ENCODE measurements around the gene KPNA3.
"Not testable (repeated sequence)": the region's sequence is repeated elsewhere in the genome, so short reads cannot be mapped to it uniquely, and the experiment has no call there.

KPNA3 gene

GRCh38 chr13:49784886-49785570 lies 7.5 kb downstream of the KPNA3 start:
- Histone ChIP-seq H3K9ac (ENCODE audit: low read length in 5 of 5) (no peak overlapping the region), H3K4me3 (ENCODE audit: low read depth in 1 of 5, low read length in 5 of 5) (no peak overlapping the region), H3K36me3 (ENCODE audit: control insufficient read depth in 5 of 5, insufficient read depth in 5 of 5, low read length in 5 of 5) (no peaks in the 10 kb centered on the region), H3K9me3 (ENCODE audit: control insufficient read depth in 5 of 5, low read length in 5 of 5) (no peaks in the 10 kb centered on the region), H3K27me3 (ENCODE audit: control insufficient read depth in 5 of 5, insufficient read depth in 4 of 5, low read length in 5 of 5) (no peaks in the 10 kb centered on the region), H3K27ac (ENCODE audit: low read depth, low read length) (no peak overlapping the region), H3K4me1 (ENCODE audit: control insufficient read depth in 5 of 5, insufficient read depth in 5 of 5, low read length in 5 of 5) (peaks cover 0 to 11% (median 6%) of the 10 kb centered on the region in 5 donors)

- Histone ChIP-seq H3K4me1 (ENCODE audit: control insufficient read depth in 5 of 5, insufficient read depth in 5 of 5, low read length in 5 of 5) (peaks cover 0 to 7% (median 6%) of the 10 kb centered on the region in 5 donors), H3K9me3 (ENCODE audit: control insufficient read depth in 5 of 5, low read length in 5 of 5) (no peaks in the 10 kb centered on the region), H3K9ac (ENCODE audit: low read length in 5 of 5) (no peak overlapping the region), H3K27me3 (ENCODE audit: control insufficient read depth in 5 of 5, insufficient read depth in 4 of 5, low read length in 5 of 5) (no peaks in the 10 kb centered on the region), H3K4me3 (ENCODE audit: low read depth in 1 of 5, low read length in 5 of 5) (no peak overlapping the region), H3K27ac (ENCODE audit: low read depth, low read length) (no peak overlapping the region), H3K36me3 (ENCODE audit: control insufficient read depth in 5 of 5, insufficient read depth in 5 of 5, low read length in 5 of 5) (no peaks in the 10 kb centered on the region)
Measured at GRCh38 chr13:49783865-49784264, 8.6 kb downstream of the KPNA3 start.

- H3K27ac ChIP-seq (ENCODE audit: low read depth, low read length), result no peak overlapping the region
- no peaks in the 10 kb centered on the region for H3K27me3 ChIP-seq (ENCODE audit: control insufficient read depth in 5 of 5, insufficient read depth in 4 of 5, low read length in 5 of 5)
- peaks cover 0 to 4% (median 3%) of the 10 kb centered on the region in 5 donors for H3K4me1 ChIP-seq (ENCODE audit: control insufficient read depth in 5 of 5, insufficient read depth in 5 of 5, low read length in 5 of 5)
- H3K36me3 ChIP-seq (ENCODE audit: control insufficient read depth in 5 of 5, insufficient read depth in 5 of 5, low read length in 5 of 5), result no peaks in the 10 kb centered on the region
- no peak overlapping the region for H3K9ac ChIP-seq (ENCODE audit: low read length in 5 of 5)
- H3K4me3 ChIP-seq (ENCODE audit: low read depth in 1 of 5, low read length in 5 of 5), result no peak overlapping the region
- no peaks in the 10 kb centered on the region for H3K9me3 ChIP-seq (ENCODE audit: control insufficient read depth in 5 of 5, low read length in 5 of 5)
Measured at GRCh38 chr13:49782784-49783183, 9.7 kb downstream of the KPNA3 start.

- H3K9me3 ChIP-seq (ENCODE audit: control insufficient read depth in 5 of 5, low read length in 5 of 5), result no peaks in the 10 kb centered on the region
- no peaks in the 10 kb centered on the region for H3K36me3 ChIP-seq (ENCODE audit: control insufficient read depth in 5 of 5, insufficient read depth in 5 of 5, low read length in 5 of 5)
- peaks cover 0 to 4% (median 3%) of the 10 kb centered on the region in 5 donors for H3K4me1 ChIP-seq (ENCODE audit: control insufficient read depth in 5 of 5, insufficient read depth in 5 of 5, low read length in 5 of 5)
- H3K9ac ChIP-seq (ENCODE audit: low read length in 5 of 5), result no peak overlapping the region
- no peak overlapping the region for H3K4me3 ChIP-seq (ENCODE audit: low read depth in 1 of 5, low read length in 5 of 5)
- no peaks in the 10 kb centered on the region for H3K27me3 ChIP-seq (ENCODE audit: control insufficient read depth in 5 of 5, insufficient read depth in 4 of 5, low read length in 5 of 5)
- H3K27ac ChIP-seq (ENCODE audit: low read depth, low read length), result no peak overlapping the region
Measured at GRCh38 chr13:49781806-49782205, 10.7 kb downstream of the KPNA3 start.

- Histone ChIP-seq H3K9me3 (ENCODE audit: control insufficient read depth in 5 of 5, low read length in 5 of 5) (no peaks in the 10 kb centered on the region), H3K27me3 (ENCODE audit: control insufficient read depth in 5 of 5, insufficient read depth in 4 of 5, low read length in 5 of 5) (no peaks in the 10 kb centered on the region), H3K9ac (ENCODE audit: low read length in 5 of 5) (no peak overlapping the region), H3K36me3 (ENCODE audit: control insufficient read depth in 5 of 5, insufficient read depth in 5 of 5, low read length in 5 of 5) (no peaks in the 10 kb centered on the region), H3K27ac (ENCODE audit: low read depth, low read length) (no peak overlapping the region), H3K4me3 (ENCODE audit: low read depth in 1 of 5, low read length in 5 of 5) (no peak overlapping the region), H3K4me1 (ENCODE audit: control insufficient read depth in 5 of 5, insufficient read depth in 5 of 5, low read length in 5 of 5) (peaks cover 0 to 6% (median 4%) of the 10 kb centered on the region in 5 donors)
Measured at GRCh38 chr13:49779721-49780120, 12.8 kb downstream of the KPNA3 start.

GRCh38 chr13:49777746-49778614 lies 14.5 kb downstream of the KPNA3 start:
- Histone ChIP-seq H3K27me3 (ENCODE audit: control insufficient read depth in 5 of 5, insufficient read depth in 4 of 5, low read length in 5 of 5) (no peaks in the 10 kb centered on the region), H3K9ac (ENCODE audit: low read length in 5 of 5) (no peak overlapping the region), H3K36me3 (ENCODE audit: control insufficient read depth in 5 of 5, insufficient read depth in 5 of 5, low read length in 5 of 5) (no peaks in the 10 kb centered on the region), H3K9me3 (ENCODE audit: control insufficient read depth in 5 of 5, low read length in 5 of 5) (no peaks in the 10 kb centered on the region), H3K4me1 (ENCODE audit: control insufficient read depth in 5 of 5, insufficient read depth in 5 of 5, low read length in 5 of 5) (peaks cover 0 to 5% (median 3%) of the 10 kb centered on the region in 5 donors), H3K4me3 (ENCODE audit: low read depth in 1 of 5, low read length in 5 of 5) (no peak overlapping the region), H3K27ac (ENCODE audit: low read depth, low read length) (no peak overlapping the region)

- Histone ChIP-seq H3K9me3 (ENCODE audit: control insufficient read depth in 5 of 5, low read length in 5 of 5) (no peaks in the 10 kb centered on the region), H3K36me3 (ENCODE audit: control insufficient read depth in 5 of 5, insufficient read depth in 5 of 5, low read length in 5 of 5) (no peaks in the 10 kb centered on the region), H3K9ac (ENCODE audit: low read length in 5 of 5) (no peak overlapping the region), H3K27me3 (ENCODE audit: control insufficient read depth in 5 of 5, insufficient read depth in 4 of 5, low read length in 5 of 5) (no peaks in the 10 kb centered on the region), H3K4me1 (ENCODE audit: control insufficient read depth in 5 of 5, insufficient read depth in 5 of 5, low read length in 5 of 5) (peaks cover 0 to 5% (median 3%) of the 10 kb centered on the region in 5 donors), H3K27ac (ENCODE audit: low read depth, low read length) (no peak overlapping the region), H3K4me3 (ENCODE audit: low read depth in 1 of 5, low read length in 5 of 5) (no peak overlapping the region)
Measured at GRCh38 chr13:49776871-49777270, 15.6 kb downstream of the KPNA3 start.

- H3K36me3 ChIP-seq (ENCODE audit: control insufficient read depth in 5 of 5, insufficient read depth in 5 of 5, low read length in 5 of 5), result no peaks in the 10 kb centered on the region
- no peak overlapping the region for H3K4me3 ChIP-seq (ENCODE audit: low read depth in 1 of 5, low read length in 5 of 5)
- peaks cover 0 to 5% (median 0%) of the 10 kb centered on the region in 5 donors for H3K4me1 ChIP-seq (ENCODE audit: control insufficient read depth in 5 of 5, insufficient read depth in 5 of 5, low read length in 5 of 5)
- no peak overlapping the region for H3K9ac ChIP-seq (ENCODE audit: low read length in 5 of 5)
- no peaks in the 10 kb centered on the region for H3K27me3 ChIP-seq (ENCODE audit: control insufficient read depth in 5 of 5, insufficient read depth in 4 of 5, low read length in 5 of 5)
- no peaks in the 10 kb centered on the region for H3K9me3 ChIP-seq (ENCODE audit: control insufficient read depth in 5 of 5, low read length in 5 of 5)
- H3K27ac ChIP-seq (ENCODE audit: low read depth, low read length), result no peak overlapping the region
Measured at GRCh38 chr13:49774376-49775005, 18.0 kb downstream of the KPNA3 start.

GRCh38 chr13:49772828-49773227 lies 19.7 kb downstream of the KPNA3 start:
- Histone ChIP-seq H3K36me3 (ENCODE audit: control insufficient read depth in 5 of 5, insufficient read depth in 5 of 5, low read length in 5 of 5) (no peaks in the 10 kb centered on the region), H3K9ac (ENCODE audit: low read length in 5 of 5) (no peak overlapping the region), H3K27me3 (ENCODE audit: control insufficient read depth in 5 of 5, insufficient read depth in 4 of 5, low read length in 5 of 5) (no peaks in the 10 kb centered on the region), H3K9me3 (ENCODE audit: control insufficient read depth in 5 of 5, low read length in 5 of 5) (no peaks in the 10 kb centered on the region), H3K27ac (ENCODE audit: low read depth, low read length) (no peak overlapping the region), H3K4me1 (ENCODE audit: control insufficient read depth in 5 of 5, insufficient read depth in 5 of 5, low read length in 5 of 5) (peaks cover 0 to 5% (median 0%) of the 10 kb centered on the region in 5 donors), H3K4me3 (ENCODE audit: low read depth in 1 of 5, low read length in 5 of 5) (no peak overlapping the region)

- not testable (repeated sequence) for H3K36me3 ChIP-seq (ENCODE audit: control insufficient read depth in 5 of 5, insufficient read depth in 5 of 5, low read length in 5 of 5); H3K4me1 ChIP-seq (ENCODE audit: control insufficient read depth in 5 of 5, insufficient read depth in 5 of 5, low read length in 5 of 5); H3K27ac ChIP-seq (ENCODE audit: low read depth, low read length); H3K9ac ChIP-seq (ENCODE audit: low read length in 5 of 5); H3K4me3 ChIP-seq (ENCODE audit: low read depth in 1 of 5, low read length in 5 of 5); H3K27me3 ChIP-seq (ENCODE audit: control insufficient read depth in 5 of 5, insufficient read depth in 4 of 5, low read length in 5 of 5); H3K9me3 ChIP-seq (ENCODE audit: control insufficient read depth in 5 of 5, low read length in 5 of 5)
Measured at GRCh38 chr13:49761811-49762210, 30.7 kb downstream of the KPNA3 start.

Measured in subcutaneous abdominal adipose tissue (tissue), 5 donors.